HFF-Myc (cell line): ENCODE data around the gene TMEM138.

Source experiments
- DNase-seq: peaks from one replicate; pipeline ENCODE4 v3.0.0-alpha.2; 2011; ENCODE audit warnings: low read depth; ENCODE audit errors: extremely low read depth
- H3K4me3 ChIP-seq: replicated peaks from 2 replicates; pipeline ENCODE4 v1.5.1; 2011; ENCODE audit warnings: low read depth, mild to moderate bottlenecking, control low read depth, low read length
- CTCF ChIP-seq: IDR thresholded peaks from 2 replicates; pipeline ENCODE4 v1.5.1; 2012; ENCODE audit warnings: mild to moderate bottlenecking, low read depth, low read length, control low read depth; ENCODE audit errors: missing control alignments

The TMEM138 gene

DNA sequence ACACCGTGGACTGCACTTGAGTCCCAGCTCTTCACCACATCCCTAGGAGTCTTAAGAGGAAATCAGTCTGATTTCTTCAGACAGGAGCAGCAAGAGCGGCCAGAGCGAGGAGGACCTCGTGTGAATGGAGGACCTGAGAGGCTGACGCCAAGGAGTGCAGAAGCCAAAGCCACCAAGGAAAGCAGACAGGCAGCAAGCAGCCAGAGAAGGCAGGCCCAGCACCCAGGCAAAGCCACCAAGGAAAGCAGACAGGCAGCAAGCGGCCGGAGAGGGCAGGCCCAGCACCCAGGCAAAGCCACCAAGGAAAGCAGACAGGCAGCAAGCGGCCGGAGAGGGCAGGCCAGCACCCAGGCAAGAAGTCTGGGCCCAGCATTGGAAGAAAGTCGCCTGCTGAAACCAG, 12.3 kb upstream of the TMEM138 start:
- no peak for TF ChIP-seq CTCF

DNA sequence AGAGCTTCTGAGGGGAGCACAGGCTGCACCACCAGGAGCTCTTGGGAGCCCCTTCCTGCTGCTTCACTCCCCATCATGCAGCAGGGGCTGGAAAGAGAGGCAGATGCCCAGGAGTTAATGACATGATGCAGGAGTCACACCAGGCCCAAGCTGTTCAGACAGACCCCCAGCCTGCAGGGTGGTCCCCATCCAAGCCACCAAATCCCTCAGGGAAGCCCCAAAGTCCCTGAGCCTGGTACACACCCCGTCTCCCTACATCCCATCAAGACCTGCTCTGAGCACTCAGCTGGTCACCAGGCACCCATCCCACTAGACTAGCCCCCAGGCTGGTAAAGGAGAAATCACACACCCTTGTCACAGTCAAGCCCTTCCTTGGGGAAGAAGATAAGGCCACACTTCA, 11.8 kb upstream of the TMEM138 start:
- DNase-seq, result no peak
- no peak overlapping the region for H3K4me3 ChIP-seq
- TF ChIP-seq CTCF, result no peak

More for the DNA sequence above, 12.3 kb upstream of the TMEM138 start:
- no peak for DNase-seq
- no peak overlapping the region for H3K4me3 ChIP-seq

- no peak overlapping the region for H3K4me3 ChIP-seq
- no peak for TF ChIP-seq CTCF
- DNase-seq, result no peak
These were observed 11.4 kb upstream of the TMEM138 start for GRCh38 chr11:61350803-61351202.

- no peak overlapping the region for H3K4me3 ChIP-seq
- no peak for DNase-seq
- TF ChIP-seq CTCF, result no peak
These were observed 10.1 kb upstream of the TMEM138 start for GRCh38 chr11:61352038-61352437.

DNA sequence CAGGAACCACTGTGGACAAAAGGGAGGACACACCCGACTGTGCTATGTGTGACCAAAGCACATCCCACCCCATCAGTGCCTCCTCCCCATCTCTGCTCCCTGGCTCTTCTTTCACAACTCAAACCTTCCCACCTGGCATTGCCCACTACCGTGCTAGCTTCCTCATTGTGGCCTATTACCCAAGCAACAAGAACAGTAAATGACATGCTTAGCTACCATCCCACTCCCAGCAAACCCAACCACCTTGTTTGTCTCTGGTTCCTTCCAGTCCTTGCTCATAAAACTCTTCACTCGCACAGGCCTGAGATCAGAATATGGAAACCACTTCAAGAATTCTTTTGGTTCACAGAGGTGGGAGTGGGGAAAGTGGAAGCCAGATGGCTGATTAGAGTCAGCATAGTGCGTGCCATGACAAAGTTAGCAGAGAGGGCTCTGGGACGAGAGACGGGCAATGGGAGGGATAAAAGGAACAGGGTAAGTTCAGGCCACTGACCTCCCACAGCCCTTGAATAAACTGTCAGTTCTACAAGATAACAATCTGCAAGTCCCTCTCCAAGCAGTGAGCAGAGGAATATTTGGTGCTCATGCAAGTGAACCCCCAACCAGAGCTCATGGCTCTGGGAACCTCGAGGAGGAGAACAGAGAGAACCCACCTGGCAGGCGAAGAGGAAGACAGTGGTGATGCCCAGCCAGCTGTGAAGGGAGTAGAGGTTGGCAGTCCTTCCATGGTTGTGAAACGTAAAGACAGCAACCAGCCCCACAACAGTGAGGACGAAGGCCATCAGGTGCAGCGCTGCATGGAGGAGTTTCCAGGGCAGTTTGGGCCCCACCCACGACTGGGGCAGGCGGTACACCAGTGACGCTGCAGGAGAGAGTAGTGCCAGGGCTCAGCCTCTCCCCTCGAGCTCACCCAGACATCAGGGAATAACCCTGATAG, 8.8 kb upstream of the TMEM138 start:
- TF ChIP-seq CTCF, result no peak
- no peak overlapping the region for H3K4me3 ChIP-seq
- DNase-seq, result no peak

DNA sequence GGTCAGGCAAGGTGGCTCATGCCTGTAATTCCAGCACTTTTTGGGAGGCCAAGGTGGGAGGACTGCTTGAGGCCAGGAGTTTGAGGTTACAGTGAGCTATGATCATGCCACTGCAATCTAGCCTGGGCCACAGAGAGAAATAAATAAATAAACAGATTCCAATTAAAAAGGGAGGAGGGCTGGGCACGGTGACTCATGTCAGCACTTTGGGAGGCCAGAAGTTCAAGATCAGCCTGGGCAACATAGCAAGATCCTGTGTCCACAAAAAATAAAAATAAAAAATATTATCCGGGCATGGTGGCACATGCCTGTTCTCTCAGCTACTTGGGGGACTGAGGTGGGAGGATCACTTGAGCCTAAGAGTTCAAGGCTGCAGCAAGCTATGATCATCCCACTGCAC, 8.0 kb upstream of the TMEM138 start:
- TF ChIP-seq CTCF, result no peak
- no peak for DNase-seq
- no peak overlapping the region for H3K4me3 ChIP-seq
